Hematopoietic multipotent progenitor cell treated with erythropoietin and hydrocortisone succinate and interleukin-3 and kit ligand, for 17 days (in vitro differentiated cells): Measurements from ENCODE around the gene RAPGEF4.

Experiments used
- DNase-seq: peaks from one replicate; pipeline ENCODE4 v3.0.0-alpha.2; 2015; ENCODE audit warnings: low spot score

RAPGEF4 gene

GRCh38 chr2:172861656-172862476, 126.2 kb downstream of the RAPGEF4 start:
- DNase-seq: no peak

GRCh38 chr2:172863341-172863740, 127.7 kb downstream of the RAPGEF4 start:
- no peak for DNase-seq

- peak; percentile 23 for DNase-seq
Measured at GRCh38 chr2:172864182-172864581, 128.5 kb downstream of the RAPGEF4 start.

GRCh38 chr2:172865422-172865821, 129.8 kb downstream of the RAPGEF4 start:
- no peak for DNase-seq

- DNase-seq: no peak
Measured at GRCh38 chr2:172869861-172870260, 134.2 kb downstream of the RAPGEF4 start.

- DNase-seq: no peak
Measured at GRCh38 chr2:172870396-172870795, 134.8 kb downstream of the RAPGEF4 start.

GRCh38 chr2:172877826-172878225, 142.2 kb downstream of the RAPGEF4 start:
- DNase-seq: no peak

GRCh38 chr2:172878260-172878659, 142.6 kb downstream of the RAPGEF4 start:
- no peak for DNase-seq

- no peak for DNase-seq
Measured at GRCh38 chr2:172884336-172884735, 148.7 kb downstream of the RAPGEF4 start.

GRCh38 chr2:172885996-172886395, 150.4 kb downstream of the RAPGEF4 start:
- DNase-seq: no peak

GRCh38 chr2:172887280-172887679, 151.6 kb downstream of the RAPGEF4 start:
- no peak for DNase-seq

- DNase-seq: no peak
Measured at GRCh38 chr2:172888714-172889669, 153.3 kb downstream of the RAPGEF4 start.

- no peak for DNase-seq
Measured at GRCh38 chr2:172889768-172890430, 154.3 kb downstream of the RAPGEF4 start.

GRCh38 chr2:172893111-172893510, 157.5 kb downstream of the RAPGEF4 start:
- DNase-seq: no peak

GRCh38 chr2:172893671-172894070, 158.0 kb downstream of the RAPGEF4 start:
- no peak for DNase-seq

GRCh38 chr2:172894689-172895387, 159.2 kb downstream of the RAPGEF4 start:
- DNase-seq: no peak

GRCh38 chr2:172896661-172897081, 161.0 kb downstream of the RAPGEF4 start:
- no peak for DNase-seq

GRCh38 chr2:172900871-172901270, 165.2 kb downstream of the RAPGEF4 start:
- no peak for DNase-seq

- no peak for DNase-seq
Measured at GRCh38 chr2:172901913-172902312, 166.3 kb downstream of the RAPGEF4 start.

- no peak for DNase-seq
Measured at GRCh38 chr2:172904236-172904635, 168.6 kb downstream of the RAPGEF4 start.

GRCh38 chr2:172905937-172906811, 170.5 kb downstream of the RAPGEF4 start:
- DNase-seq: no peak
